ENCODE results near the gene PDYN. TPM values are rescaled to one million over a fixed set of nuclear protein-coding genes. Genes with fewer than 3 reads are reported as not detected.

The PDYN gene
- not detected in 2 replicates for total RNA-seq (2014; rRNA removed; shearing (Covaris generic))

DNA sequence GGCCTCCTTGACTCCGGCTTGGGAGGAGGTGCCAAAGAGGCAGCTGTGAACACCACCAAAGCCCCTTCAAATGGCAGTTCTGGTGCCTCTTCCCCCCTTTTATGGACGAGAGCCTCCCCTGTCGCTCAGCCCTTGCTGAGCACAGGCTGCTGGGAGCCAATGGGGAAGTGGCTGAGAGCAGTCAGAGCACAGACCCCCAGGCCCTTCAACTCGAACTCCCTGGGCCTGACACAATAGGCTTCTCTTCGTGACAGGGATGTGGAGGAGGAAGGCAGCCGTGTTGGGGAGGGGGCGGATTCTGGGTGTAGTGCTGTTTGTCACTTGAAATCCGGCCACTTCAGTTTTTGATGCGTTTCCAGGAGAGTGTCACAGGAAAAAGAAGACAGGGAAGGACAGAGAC is at the start of gene PDYN:
Gene PDYN, minus strand, starts transcription at position 73 of the 400 bp plus-strand sequence. CDS start 10,974 bp downstream, outside the sequence.

Other genes starting within 250 kb of the PDYN start
- gene SIRPA, start 98.7 kb downstream of the PDYN start, total RNA-seq (2014; rRNA removed; shearing (Covaris generic)): 5.5 and 6.8 TPM in 2 replicates
- 18.2 and 23.6 TPM in 2 replicates for gene STK35, start 107.8 kb upstream of the PDYN start, total RNA-seq (2014; rRNA removed; shearing (Covaris generic))

Data from A375 (cell line).